NCI-H524 (cell line): ENCODE data around the gene TRABD.

Experiments used
- DNase-seq, 2 experiments: peaks; one replicate each; lab custom pipeline; 2025; lab: John Stamatoyannopoulos, UW

TRABD gene

DNA sequence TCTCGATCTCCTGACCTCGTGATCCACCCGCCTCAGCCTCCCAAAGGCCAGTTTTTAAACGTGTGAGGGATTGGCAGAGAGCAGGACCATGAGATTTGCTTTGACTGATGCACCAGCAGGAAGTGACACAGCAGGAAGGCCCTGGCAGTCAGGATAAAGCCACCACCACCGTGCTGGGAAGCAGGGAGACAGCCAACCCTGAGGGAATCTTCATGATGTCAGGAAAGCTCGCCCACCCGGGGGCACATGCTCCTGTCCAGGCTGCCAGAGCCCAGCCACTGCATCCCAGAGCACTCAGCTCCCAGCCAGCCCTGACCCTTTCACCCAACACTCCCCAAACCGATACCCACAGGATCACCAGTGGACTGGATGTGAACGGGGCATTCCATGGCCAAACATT is 53.0 kb downstream of the TRABD start:
- no peak for DNase-seq

DNA sequence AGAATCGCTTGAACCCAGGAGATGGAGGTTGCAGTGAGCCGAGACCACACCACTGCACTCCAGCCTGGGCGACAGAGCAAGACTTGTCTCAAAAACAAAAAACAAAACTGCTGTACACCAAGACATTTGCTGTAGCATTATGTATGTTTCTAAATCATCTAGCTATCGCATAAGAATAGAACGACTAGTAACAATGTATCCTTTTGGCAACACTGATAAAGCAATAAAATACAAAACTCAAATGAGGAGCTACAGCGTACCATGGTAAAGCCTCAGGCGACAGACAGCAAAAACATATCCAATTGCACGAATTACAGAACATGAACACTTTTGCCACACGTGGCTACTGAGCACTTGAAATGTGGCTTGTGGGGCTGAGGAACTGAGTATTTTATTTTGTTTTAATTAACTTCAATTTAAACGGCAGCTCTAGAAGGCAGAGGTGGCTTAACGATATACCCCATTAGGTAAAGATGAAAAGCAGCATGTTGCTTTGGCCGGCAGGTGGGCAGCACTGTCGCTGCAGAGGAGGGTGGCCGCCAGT is 56.8 kb downstream of the TRABD start:
- DNase-seq = peak in 1 of 2 experiments; percentile 26

DNA sequence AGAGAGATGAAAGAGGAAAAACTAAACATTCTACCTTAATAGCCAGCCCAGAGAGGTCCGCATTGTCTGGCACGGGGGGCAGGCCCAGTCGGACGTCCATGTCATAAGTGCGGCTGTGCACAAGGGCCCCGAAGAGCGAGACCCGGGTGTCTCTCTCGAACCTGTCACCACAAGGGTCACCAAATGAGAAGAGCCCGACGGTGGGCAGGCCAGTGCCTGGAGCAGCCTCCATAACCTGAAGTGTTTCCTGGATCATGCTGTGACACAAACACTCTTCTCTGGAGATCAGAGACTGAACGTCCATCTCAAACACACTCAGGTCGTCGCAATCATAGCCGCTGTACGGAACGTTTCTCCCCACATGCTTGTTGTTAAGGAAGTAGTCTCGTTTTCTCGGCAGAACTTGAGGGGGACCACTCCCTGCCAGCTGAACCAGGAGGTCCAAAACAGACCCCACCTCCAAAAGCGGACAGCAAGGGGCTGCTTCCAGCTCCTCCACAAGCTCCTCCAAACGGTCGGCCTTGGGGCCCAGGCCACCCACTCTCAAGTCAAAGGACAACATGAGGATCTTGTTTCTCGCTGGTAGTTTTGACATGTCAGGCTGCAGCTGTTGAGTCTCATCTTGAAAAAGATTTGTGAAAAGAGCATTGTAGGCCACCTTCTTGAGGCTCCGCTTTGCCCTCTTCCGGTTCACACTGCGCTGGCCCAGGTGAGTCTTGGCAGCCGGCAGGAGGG is 58.1 kb downstream of the TRABD start:
- DNase-seq = no peak

DNA sequence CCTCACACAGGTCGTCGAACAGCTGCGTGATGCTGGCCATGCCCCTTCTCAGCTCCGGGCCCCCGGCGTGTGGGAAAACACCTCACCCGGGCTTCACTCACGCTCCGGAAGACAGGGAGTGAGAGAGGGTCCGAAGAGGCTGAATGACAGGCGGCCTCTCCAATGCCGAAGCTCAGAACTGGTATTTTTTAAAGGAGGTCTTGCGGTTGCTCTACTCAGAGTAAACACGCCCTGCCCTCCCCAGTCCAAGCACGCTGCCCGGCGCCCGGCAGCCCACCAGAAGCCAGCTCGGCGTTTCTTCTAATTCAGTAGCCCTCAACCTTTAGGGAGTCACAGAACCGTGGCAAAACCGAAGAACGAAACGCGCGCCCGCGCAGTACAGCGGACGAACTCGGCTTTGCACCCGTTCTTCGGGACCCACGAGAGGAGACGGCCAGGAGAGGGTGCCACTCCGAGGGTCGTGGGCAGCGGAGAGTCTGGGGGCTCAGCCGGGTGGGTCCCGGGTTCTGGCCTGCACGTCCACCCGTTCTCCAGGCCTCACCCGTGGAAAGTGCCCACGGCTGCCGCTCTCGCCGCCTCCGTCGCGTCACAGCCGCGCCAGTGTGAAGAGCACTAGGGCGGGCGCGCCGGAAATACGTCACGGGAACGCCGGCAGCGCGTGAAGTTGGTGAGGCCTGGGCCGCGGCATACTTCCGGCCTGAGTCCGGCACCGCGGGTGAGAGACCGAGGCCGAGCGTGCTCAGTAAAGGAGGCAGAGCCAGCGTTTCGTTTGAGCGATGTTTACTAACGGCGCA is 58.9 kb downstream of the TRABD start, which contains the start of gene TUBGCP6:
Gene TUBGCP6, minus strand, starts transcription at position 604 of the 794 bp plus-strand sequence. Its CDS starts 564 bp downstream, at position 40.
- peak; percentile 72 to 90 for DNase-seq

DNA sequence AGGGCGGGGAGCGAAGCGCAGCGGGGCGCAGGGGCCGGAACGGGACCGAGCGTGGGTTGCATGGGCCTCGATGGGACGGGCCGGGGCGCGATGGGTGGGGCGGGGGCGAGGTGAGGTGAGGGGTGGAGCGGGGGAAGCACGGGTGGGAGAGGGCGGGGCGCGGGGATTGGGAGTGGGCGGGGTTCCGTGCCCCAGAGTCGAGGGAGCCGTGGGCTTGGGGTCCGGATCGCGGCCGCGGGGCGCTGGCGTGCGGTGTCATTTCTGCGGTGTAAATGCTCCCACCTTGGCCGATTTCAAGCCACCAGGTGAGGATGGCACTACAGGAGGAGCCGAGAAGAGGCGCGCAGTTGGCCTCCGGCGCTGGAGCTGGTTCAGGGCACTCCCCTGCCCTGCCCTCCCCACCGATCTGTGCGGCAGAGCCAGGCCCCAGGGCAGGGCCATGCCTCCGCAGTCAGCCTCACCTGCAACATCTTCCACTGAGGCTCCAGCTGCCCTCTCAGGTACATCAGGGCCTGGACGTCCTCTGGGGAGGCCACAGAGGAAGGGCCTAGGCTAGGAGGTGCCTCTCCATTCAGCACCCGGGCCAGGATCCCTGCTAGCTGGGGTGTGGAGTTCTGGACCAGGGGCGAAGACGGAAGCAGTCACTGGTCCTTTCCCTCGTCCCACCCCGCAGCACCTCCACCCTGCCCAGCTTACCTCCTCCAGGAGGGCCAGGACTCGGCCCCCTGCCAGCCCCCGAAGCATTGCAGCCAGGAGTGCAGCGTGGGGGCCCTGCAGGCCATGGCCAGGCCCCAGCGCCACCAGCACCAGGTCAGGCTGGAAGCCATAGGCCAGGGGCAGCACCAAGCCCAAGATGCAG is 59.7 kb downstream of the TRABD start:
- no peak for DNase-seq

DNA sequence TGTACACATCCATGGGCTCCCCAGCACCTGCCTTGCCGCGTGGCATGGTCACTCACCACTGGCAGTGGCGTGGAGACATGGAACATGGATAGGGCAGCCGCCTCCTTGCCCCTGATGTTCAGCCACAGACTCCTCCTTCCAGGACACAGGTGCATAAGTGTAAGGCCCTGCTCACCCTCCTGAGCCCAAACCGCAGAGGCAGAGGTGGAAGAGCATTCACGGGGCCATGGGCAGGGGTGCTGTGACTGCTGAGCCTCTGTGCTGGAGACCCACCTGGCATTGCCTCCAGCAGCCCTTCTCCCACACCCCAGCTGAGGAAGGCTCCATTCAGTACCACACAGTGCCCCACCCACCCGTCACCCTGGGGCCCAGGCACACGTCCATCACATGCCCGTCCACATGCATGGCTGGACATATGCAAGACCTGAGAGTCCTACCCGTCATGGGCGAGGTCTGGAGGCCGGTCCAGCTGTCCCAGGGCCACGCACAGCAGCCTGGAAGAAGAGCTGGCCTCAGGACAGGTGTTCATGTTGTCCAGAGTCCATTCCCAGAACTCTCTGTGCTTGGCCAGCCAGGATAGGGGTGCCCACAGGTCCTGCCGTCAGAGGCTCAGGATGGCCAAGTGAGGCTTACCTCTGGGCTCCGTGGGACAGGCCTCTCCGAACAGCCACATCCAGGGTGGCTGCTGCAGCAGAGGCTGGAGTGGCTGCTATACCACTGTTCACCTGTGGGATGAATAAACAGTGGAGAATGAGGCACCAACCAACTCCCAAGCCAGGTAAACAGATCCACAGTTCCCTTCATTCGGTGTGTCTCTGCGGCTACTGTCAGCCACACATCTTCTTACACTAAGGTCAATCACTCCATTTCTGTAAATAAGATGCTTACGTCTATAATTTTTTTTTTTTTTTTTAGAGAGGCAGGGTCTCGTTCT is 60.8 kb downstream of the TRABD start:
- DNase-seq = no peak

DNA sequence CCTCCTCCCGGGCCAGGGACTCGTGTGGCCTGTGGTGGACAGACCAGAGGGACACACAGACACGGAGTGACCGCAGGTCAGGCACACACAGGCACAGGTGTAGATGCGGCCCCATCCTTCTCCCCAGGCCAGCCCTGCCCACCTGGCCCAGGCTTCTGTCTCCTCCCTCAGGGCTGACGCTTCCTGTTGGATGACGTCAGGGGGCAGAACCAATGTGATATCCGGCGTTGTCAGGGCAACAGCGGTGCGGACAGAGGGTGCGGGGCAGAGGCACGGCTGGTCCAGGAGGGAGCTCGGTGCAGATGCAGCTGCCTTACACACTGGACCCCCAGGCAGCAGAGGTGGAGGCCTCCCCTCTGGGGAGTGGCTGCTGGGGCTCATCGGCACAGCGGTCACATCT is 62.0 kb downstream of the TRABD start:
- DNase-seq = no peak

DNA sequence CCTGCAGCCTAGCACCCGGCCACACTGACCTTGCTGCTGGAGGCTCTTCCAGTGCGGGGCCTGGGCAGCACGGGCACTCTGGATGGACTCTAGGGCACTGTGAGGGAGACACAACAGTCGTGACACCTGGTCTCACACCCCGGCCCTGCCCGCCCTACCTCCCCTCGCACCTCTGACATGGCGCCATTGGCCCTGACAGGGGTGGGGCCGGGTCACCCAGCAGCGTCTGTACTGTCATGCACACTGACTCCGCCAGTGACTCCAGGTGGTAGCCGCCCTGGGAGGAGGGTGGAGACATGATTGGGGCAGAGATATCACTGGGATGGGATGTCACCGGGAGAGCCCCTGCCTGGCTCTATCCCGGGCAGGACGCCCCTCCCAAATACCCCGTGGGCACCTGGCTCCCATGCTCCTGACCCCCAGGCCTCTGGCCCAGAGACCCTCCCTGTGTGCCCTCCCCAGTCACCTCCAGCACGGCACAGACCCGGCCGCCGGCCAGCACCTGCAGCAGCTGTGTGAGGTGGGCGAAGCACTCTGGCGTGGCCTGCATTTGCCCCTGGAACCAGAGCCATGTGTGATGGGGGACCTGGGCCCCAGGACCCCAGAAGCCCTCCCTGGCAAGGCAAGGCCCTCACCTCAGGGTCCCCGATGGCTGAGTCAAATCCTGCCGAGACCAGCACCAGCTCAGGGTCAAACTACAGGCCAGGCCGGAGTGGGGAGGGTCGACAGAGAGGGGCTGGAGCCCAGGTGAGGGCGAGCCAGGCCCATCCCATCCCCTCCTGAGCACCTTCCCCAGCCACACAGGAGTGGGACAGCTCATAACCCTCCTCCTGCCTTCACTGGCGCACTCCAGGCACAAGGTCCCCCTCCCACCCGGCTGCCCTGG is 62.7 kb downstream of the TRABD start:
- no peak for DNase-seq
